ENCODE results near the gene OR51V1. TPM values are rescaled to one million over a fixed set of nuclear protein-coding genes. Genes with fewer than 3 reads are reported as not detected.

Gene OR51V1
- total and polyA plus RNA-seq, 12 donors: not detected

GRCh38 chr11:5227681-5228080 is 27.2 kb upstream of the OR51V1 start:
- H3K4me1 ChIP-seq (replicated peaks in 1 of 2): no peaks in the 10 kb centered on the region
- H3K27me3 ChIP-seq: no peaks in the 10 kb centered on the region
- intact Hi-C loops (cut with DNase I): no loop called here
- no peak overlapping the region for H3K4me3 ChIP-seq
- no peaks in the 10 kb centered on the region for H3K36me3 ChIP-seq (replicated peaks in 1 of 2)
- 36 to 63% (median 44%) methylated on average over 1 of the region's 1 CpG for WGBS, 4 donors
- TF ChIP-seq CTCF (IDR thresholded peaks at IDR 0.05): no peak
- no peak for TF ChIP-seq POLR2A (IDR thresholded peaks at IDR 0.05)
- H3K9me3 ChIP-seq (replicated peaks in 1 of 3): no peaks in the 10 kb centered on the region
- H3K27ac ChIP-seq: no peak overlapping the region
- DNase-seq: no peak

DNA sequence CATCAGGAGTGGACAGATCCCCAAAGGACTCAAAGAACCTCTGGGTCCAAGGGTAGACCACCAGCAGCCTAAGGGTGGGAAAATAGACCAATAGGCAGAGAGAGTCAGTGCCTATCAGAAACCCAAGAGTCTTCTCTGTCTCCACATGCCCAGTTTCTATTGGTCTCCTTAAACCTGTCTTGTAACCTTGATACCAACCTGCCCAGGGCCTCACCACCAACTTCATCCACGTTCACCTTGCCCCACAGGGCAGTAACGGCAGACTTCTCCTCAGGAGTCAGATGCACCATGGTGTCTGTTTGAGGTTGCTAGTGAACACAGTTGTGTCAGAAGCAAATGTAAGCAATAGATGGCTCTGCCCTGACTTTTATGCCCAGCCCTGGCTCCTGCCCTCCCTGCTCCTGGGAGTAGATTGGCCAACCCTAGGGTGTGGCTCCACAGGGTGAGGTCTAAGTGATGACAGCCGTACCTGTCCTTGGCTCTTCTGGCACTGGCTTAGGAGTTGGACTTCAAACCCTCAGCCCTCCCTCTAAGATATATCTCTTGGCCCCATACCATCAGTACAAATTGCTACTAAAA is 26.3 kb upstream of the OR51V1 start, which contains the start of gene HBB:
TSS of gene HBB (minus strand) at position 340 of the 579 bp plus-strand sequence. CDS start at position 290, 50 bp downstream.
- H3K27ac ChIP-seq: no peak within 1 kb of the TSS
- 78 to 91% (median 82%) methylated on average over 3 of the region's 3 CpGs for WGBS, 4 donors
- no peak for DNase-seq
- no peak within 1 kb of the TSS for H3K4me3 ChIP-seq
- no peaks in the 10 kb centered on the region for H3K27me3 ChIP-seq
- H3K4me1 ChIP-seq (replicated peaks in 1 of 2): no peaks in the 10 kb centered on the region
- H3K36me3 ChIP-seq (replicated peaks in 1 of 2): no peaks in the 10 kb centered on the region
- intact Hi-C loops (cut with DNase I): no loop called here
- TF ChIP-seq POLR2A (IDR thresholded peaks at IDR 0.05) (no peak), CTCF (IDR thresholded peaks at IDR 0.05) (no peak)
- no peaks in the 10 kb centered on the region for H3K9me3 ChIP-seq (replicated peaks in 1 of 3)

DNA sequence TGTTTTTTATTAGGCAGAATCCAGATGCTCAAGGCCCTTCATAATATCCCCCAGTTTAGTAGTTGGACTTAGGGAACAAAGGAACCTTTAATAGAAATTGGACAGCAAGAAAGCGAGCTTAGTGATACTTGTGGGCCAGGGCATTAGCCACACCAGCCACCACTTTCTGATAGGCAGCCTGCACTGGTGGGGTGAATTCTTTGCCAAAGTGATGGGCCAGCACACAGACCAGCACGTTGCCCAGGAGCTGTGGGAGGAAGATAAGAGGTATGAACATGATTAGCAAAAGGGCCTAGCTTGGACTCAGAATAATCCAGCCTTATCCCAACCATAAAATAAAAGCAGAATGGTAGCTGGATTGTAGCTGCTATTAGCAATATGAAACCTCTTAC is 25.0 kb upstream of the OR51V1 start:
- no peak for DNase-seq
- Histone ChIP-seq H3K27me3 (no peaks in the 10 kb centered on the region), H3K9me3 (replicated peaks in 1 of 3) (no peaks in the 10 kb centered on the region), H3K4me1 (replicated peaks in 1 of 2) (no peaks in the 10 kb centered on the region), H3K4me3 (no peak overlapping the region), H3K36me3 (replicated peaks in 1 of 2) (no peaks in the 10 kb centered on the region), H3K27ac (no peak overlapping the region)
- WGBS, 4 donors: 59 to 65% (median 59%) methylated on average over 2 of the region's 2 CpGs
- no peak for TF ChIP-seq CTCF (IDR thresholded peaks at IDR 0.05)
- TF ChIP-seq POLR2A (IDR thresholded peaks at IDR 0.05): no peak
- intact Hi-C loops (cut with DNase I): no loop called here

- H3K27ac ChIP-seq: no peak overlapping the region
- no peaks in the 10 kb centered on the region for H3K36me3 ChIP-seq (replicated peaks in 1 of 2)
- WGBS, 4 donors: 68 to 79% (median 70%) methylated on average over 6 of the region's 6 CpGs
- no peaks in the 10 kb centered on the region for H3K4me1 ChIP-seq (replicated peaks in 1 of 2)
- TF ChIP-seq CTCF (IDR thresholded peaks at IDR 0.05): no peak
- TF ChIP-seq POLR2A (IDR thresholded peaks at IDR 0.05): no peak
- no peak for DNase-seq
- no peak overlapping the region for H3K4me3 ChIP-seq
- H3K27me3 ChIP-seq: no peaks in the 10 kb centered on the region
- H3K9me3 ChIP-seq (replicated peaks in 1 of 3): no peaks in the 10 kb centered on the region
- intact Hi-C loops (cut with DNase I): no loop called here
Observed at GRCh38 chr11:5224538-5225479, 24.3 kb upstream of the OR51V1 start.
